Measurements from ENCODE around the gene TRIAP1. TPM values are rescaled to one million over a fixed set of nuclear protein-coding genes. Genes with fewer than 3 reads are reported as not detected.

The TRIAP1 gene
- polyA plus RNA-seq, 1 donor from 2014 or later = 53.0 TPM

GRCh38 chr12:120399531-120399930 lies 46.7 kb downstream of the TRIAP1 start:
- Mint-ChIP-seq H3K4me1 (peaks cover 0 to 3% (median 0%) of the 10 kb centered on the region in 3 donors), H3K27me3 (peaks cover 32% of the 10 kb centered on the region), H3K27ac (no peak overlapping the region), H3K9me3 (peaks cover 0 to 4% (median 4%) of the 10 kb centered on the region in 3 donors), H3K4me3 (no peak overlapping the region), H3K36me3 (no peaks in the 10 kb centered on the region)

GRCh38 chr12:120397824-120398540 lies 48.2 kb downstream of the TRIAP1 start:
- H3K4me3 Mint-ChIP-seq = no peak overlapping the region
- peaks cover 0 to 4% (median 4%) of the 10 kb centered on the region in 3 donors for H3K9me3 Mint-ChIP-seq
- H3K27me3 Mint-ChIP-seq = peaks cover 24% of the 10 kb centered on the region
- no peak overlapping the region for H3K27ac Mint-ChIP-seq
- H3K4me1 Mint-ChIP-seq = peaks cover 0 to 3% (median 0%) of the 10 kb centered on the region in 3 donors
- no peaks in the 10 kb centered on the region for H3K36me3 Mint-ChIP-seq

- H3K27ac Mint-ChIP-seq = no peak overlapping the region
- peaks cover 0 to 2% (median 0%) of the 10 kb centered on the region in 3 donors for H3K4me1 Mint-ChIP-seq
- no peaks in the 10 kb centered on the region for H3K36me3 Mint-ChIP-seq
- H3K27me3 Mint-ChIP-seq = peaks cover 15% of the 10 kb centered on the region
- no peak overlapping the region for H3K4me3 Mint-ChIP-seq
- peaks cover 0 to 2% (median 1%) of the 10 kb centered on the region in 3 donors for H3K9me3 Mint-ChIP-seq
Observed at GRCh38 chr12:120394483-120395367, 51.5 kb downstream of the TRIAP1 start.

Other genes with a start within 250 kb of the TRIAP1 start
- gene RPLP0, start 245.3 kb downstream of the TRIAP1 start, polyA plus RNA-seq = 2,020 TPM
- gene PXN, start 180.7 kb downstream of the TRIAP1 start, polyA plus RNA-seq = 6.3 TPM
- not detected for gene RNU4-2, start 154.5 kb downstream of the TRIAP1 start, polyA plus RNA-seq
- not detected for gene RNU4-1, start 153.1 kb downstream of the TRIAP1 start, polyA plus RNA-seq
- 0.74 TPM for gene SIRT4, start 144.1 kb downstream of the TRIAP1 start, polyA plus RNA-seq
- gene PLA2G1B, start 118.6 kb downstream of the TRIAP1 start, polyA plus RNA-seq = not detected
- gene MSI1, start 77.2 kb downstream of the TRIAP1 start, polyA plus RNA-seq = not detected
- 830 TPM for gene COX6A1, start 8.3 kb downstream of the TRIAP1 start, polyA plus RNA-seq
- 23.0 TPM for gene GATC, start 60 bp upstream of the TRIAP1 start, polyA plus RNA-seq
- gene SRSF9, start 23.4 kb upstream of the TRIAP1 start, polyA plus RNA-seq = 204 TPM
- 442 TPM for gene DYNLL1, start 49.7 kb upstream of the TRIAP1 start, polyA plus RNA-seq
- 29.1 TPM for gene COQ5, start 82.8 kb upstream of the TRIAP1 start, polyA plus RNA-seq
- 111 TPM for gene RNF10, start 88.0 kb upstream of the TRIAP1 start, polyA plus RNA-seq
- 74.2 TPM for gene POP5, start 135.0 kb upstream of the TRIAP1 start, polyA plus RNA-seq
- not detected for gene CABP1, start 194.2 kb upstream of the TRIAP1 start, polyA plus RNA-seq
- gene MLEC, start 240.8 kb upstream of the TRIAP1 start, polyA plus RNA-seq = 64.3 TPM

Measured in IgD-negative memory B cell (primary cell).